Activated CD4-positive, alpha-beta T cell treated with anti-CD3 and anti-CD28 coated beads for 48 hours (primary cell): ENCODE results near the gene MLC1.
A peak's percentile ranks its signal among the peaks of the same experiment; 100 is the strongest.

ENCODE experiments used
- DNase-seq: peaks from one replicate; pipeline ENCODE4 v3.0.0-alpha.2; 2020

MLC1 gene

DNA sequence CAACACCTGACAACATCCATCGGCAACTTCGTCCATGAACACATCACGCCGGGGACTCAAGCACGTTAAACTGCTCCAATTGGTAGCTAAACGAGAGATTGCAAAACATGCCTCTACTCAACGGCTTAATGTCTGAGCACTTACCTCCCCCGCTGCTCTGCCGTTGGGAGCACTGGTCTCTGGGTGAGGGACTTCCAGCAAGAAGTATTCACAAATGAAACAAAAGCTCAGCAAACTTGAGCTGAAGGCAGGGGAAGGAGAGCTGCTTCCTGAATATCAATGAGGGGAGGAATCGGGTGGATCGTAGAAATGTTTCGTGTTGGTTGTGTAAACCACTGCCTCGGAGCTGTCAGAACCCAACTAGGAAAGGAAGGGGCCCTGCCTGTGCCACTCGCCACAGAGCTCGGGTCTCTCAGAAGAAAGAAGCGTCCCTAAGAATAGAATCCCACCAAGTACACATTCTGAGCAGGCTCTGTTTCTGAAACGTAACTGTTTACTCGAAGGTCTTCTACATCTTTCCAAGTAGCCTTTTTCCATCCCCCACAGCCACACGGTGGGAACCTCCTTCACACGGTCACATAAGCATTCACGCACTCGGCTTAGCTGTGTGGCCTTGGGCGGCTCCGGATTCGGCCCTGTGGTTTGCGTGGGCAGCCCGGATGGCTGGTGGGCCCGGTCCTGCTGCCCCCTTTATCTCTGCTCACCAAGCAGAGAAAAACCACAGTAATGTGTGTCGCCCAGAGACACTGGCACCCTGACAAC, at the start of gene MLC1:
Gene MLC1, minus strand, starts transcription at position 216 of the 762 bp plus-strand sequence. CDS start 524 bp downstream, outside the sequence.
- peak; percentile 14 for DNase-seq

DNA sequence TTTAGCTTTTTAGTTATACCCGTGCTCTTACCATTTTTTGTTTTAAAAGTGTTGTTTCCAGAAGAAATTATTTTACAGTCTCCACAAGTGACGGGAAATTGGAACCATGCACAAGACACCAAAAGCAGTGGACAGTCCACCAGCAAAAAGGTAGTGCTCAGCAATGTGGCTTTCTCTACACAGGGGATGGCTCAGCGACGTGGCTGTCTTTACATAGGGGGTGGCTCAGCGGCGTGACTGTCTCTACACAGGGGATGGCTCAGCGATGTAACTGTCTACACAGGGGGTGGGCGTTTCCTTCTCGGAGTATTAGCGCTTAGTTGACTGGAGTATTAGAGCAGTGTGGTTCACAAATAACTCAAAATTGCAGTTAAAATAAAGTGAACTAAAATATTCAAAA, 49.3 kb upstream of the MLC1 start:
- DNase-seq = no peak

DNA sequence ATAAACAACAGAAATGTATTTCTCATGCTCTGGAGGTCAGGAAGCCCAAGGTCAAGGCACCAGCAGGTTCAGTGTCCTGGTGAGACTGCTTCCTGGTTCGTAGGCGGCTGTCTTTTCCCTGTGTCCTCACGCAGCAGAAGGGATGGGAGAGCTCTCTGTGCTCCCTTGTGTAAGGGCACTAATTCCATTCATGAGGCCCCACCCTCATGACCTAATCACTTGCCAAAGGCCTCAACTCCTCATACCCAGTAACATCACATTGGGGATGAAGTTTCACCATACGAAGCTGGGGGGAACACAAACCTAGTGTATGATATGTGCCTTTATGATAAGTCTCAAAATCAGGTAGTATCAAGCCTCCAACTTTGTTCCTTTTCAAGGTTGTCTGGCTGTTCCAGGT, 46.7 kb upstream of the MLC1 start:
- no peak for DNase-seq

DNA sequence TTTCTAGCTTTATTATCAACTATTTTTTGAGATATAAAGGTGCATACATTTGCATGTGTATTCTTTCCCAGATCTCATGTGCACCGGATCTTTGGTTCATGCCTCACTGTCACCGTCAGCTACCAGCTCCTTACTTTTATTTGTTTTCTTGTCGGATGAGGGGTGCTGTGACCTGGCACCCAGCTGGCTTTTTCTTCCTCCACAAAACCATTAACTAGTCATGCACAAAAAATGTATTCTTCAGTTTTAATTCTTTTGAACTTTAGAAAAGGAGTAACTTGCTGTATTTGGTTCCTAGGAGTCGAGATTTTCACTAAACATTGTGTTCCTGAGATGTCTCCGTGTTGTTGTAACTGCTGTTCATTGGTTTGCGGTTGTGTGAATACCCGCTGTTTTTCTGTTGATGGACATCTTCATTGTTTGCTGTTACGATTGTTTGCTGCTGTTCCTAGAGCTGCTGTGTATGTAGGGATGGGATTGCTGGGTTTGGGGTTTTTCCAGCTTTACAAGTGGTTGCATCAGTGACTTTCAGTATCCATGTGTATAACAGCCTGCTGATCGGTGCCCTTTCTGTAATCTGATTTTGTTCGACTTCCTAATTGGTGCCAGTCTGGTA, 44.0 kb upstream of the MLC1 start:
- no peak for DNase-seq

DNA sequence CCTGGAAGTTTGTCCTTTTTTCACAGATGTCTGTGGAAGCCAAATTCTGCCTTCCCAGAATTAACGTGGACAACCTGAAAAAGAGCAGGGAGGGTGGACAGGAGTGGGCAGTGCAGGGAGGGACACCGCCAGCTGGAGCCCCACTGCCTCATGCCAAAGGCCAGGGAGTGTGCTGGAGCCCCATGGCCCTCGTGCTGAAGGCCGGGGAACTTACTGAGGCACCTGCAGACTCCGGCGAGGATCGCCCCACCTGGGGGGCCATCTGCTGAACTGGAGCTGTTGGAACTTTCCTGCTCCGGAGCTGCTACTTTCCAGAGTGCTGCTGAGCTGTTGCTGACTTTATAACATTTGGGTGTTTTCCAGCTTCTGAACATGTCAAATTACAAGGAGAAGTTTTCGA, 39.8 kb upstream of the MLC1 start:
- no peak for DNase-seq

DNA sequence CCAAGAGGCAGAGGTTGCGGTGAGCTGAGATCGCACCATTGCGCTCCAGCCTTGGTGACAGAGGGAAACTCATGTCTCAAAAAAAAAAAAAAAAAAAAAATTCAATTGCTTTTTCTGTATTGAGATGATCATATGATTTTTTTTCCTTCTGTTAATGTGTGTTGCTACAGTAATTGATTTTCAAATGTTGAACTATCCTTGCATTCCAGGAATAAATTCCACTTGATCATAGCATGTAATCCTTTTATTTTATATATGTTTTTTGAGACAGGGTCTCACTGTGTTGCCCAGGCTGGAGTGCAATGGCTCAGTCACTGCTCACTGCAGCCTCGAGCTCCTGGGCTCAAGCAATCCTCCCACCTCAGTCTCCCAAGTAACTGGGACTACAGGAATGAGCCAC, 37.9 kb upstream of the MLC1 start:
- no peak for DNase-seq

DNA sequence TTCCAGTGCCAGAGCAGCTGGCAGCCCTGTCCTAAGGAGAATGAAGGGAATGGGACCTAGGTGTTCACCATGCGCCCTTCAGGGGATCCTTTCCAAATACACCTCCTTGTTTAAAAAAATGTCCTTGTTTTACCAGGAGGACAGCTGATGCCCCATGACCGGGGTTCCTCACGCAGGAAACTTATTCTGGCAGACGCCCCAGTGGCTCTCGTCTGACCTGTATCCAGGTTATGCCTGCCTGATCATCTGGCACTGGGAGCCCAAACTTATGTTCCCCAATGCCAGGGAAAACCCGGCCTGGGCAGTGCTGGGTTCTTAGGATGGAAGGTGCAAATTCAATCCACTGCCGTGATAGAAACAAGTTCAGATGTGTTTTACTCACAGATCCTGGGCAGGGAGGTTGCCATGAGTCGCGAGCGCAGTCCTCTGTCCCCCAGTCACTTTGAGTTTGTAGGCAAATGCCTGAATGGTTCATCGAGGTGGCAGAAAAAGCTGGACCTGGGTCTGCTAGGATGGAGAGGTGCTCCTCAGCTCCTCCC, 36.0 kb upstream of the MLC1 start:
- no peak for DNase-seq

DNA sequence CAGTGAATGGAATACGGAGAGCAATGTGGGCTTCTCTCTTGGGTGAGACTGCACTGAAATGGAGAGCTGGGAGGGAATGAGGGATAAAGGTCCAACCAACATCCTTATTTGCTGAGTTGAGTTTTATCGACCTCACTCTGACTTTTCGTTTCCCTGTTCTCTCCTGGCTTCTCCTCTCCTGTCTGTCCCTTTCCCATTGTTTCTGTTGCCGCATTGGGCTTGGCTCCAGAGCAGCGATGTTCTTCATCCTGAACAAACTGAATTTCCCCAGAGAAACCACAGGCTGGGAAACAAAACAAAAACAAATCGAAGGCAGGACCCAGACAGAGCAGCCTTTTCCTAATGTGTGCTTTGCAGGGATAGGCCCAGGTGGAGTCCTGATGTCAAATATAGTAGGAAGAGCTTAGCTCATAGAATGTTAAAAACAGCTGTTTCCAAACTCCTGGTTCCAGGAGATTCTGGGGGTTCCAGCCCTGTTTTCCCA, 34.6 kb upstream of the MLC1 start:
- no peak for DNase-seq

DNA sequence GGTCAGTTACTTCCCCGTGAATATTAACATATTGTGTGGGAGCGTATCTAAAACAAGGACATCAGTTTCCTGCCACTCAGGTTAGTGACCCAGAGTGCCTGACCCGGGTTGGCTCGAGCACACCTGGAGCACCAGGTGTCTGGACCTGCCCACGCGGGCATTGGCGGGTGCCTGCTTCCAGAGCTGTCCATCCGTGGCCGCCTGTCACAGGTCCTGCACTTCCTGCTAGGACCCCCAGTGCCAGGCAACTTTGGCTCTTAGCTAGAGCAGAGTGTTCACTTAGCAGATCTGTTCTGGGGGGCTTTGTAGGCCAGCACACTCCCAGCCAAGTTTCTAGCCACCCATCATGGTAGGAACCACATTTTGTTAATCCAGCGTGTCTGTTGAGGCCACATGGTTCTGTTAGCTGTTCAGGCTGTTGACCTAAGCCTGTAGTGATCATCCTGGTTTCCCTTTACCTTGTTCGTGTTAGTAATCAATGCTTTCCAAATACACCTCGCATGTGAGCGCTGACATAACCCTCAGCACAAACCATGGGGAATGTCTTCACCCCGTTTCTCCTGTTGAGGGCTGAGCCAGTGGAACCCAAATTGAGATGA, 34.0 kb upstream of the MLC1 start:
- DNase-seq = no peak

DNA sequence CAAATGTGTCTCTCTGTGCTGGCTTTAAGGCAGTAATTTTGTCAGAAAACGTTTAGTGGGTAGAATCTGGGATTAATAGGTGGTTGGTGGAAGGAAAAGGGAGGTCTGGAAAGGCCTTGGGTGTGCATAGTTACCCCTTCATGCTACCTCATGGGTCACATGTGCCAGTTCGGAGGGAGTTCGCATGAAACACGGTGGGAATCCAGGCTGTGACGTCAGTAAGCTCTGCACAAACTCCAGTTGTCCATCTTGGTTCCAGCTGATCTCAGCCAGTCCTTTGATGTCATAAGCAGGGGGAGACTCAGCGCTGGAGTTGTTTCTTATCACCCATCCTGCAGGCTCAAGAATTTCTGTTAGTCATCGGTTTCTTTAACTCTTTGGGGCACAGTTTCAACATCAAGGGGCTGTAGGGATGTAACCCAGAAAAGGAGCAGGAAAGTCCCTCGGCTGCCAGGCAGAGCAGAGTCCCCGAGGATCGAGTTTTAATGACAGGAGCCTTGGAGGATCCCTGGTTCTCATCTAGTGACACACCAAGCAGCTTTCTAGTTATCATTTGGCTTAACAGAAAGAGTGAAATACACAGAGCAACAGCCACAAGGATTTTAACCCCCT, 33.4 kb upstream of the MLC1 start:
- DNase-seq = no peak

DNA sequence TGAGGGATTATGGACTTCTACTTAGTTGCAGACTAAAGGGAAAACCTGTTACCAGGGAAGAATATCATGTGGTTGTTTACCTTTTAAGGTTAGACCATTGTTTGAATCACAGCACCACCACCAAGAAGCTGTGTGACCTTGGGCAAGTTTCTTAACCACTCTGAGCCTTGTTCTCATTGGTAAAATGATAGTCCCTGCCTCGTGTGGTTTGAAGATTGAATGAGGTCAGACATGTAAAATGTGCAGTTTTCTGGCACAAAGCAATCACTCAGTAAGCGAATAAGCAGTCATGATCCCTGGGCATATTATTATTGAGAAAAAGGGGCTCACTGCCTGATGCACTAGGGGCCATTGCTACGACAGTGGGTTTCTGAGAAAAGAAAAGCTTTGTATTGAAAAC, 32.9 kb upstream of the MLC1 start:
- no peak for DNase-seq

DNA sequence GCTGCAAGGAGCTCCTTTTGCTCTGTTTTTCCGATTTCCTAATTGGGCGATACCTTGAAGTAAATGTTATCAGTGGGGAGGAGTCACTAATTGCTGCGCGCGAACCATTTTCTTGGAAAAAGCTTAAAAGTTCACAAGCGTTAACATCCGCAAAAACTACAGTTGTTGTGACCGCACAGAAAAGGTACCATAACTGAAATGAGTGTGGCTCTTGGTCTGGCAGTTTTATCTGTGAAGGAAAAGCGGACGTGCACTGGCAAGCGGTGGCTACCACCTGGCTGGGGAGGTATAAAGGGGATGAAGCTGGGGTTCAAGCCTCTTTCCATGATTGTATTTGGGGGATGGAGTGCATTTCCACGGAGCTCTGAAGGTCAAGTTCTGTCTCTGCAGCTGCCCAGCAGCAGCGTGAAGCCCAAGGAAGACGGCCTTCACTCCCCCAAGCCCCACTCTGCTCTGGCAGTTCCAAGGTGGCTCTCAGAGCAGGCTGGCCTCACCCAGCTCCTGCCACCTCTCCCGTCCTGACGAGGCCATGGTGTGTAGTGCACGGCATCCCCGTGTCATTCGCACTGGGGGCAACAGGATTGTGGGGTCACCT, 32.0 kb upstream of the MLC1 start:
- DNase-seq = no peak

DNA sequence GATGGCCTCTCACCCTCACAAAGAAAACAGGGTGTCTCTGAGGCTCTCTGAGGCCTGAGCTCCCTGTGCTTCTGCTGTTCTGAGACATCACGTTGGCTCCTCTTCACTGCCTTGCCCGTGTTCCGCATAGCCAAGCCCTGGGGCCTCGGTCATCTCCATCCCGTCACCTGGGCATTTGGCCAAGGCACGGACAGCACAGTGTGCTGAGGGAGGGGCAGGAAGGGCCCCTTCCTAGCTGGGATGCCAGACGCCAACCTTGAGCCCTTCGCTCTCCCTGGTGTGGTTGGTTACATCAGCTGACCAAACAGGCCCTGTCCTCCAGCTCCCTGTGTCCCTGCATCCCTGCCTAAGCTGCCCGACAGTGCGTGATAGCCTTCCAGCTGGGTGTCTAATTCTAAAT, 30.5 kb upstream of the MLC1 start:
- DNase-seq = no peak

DNA sequence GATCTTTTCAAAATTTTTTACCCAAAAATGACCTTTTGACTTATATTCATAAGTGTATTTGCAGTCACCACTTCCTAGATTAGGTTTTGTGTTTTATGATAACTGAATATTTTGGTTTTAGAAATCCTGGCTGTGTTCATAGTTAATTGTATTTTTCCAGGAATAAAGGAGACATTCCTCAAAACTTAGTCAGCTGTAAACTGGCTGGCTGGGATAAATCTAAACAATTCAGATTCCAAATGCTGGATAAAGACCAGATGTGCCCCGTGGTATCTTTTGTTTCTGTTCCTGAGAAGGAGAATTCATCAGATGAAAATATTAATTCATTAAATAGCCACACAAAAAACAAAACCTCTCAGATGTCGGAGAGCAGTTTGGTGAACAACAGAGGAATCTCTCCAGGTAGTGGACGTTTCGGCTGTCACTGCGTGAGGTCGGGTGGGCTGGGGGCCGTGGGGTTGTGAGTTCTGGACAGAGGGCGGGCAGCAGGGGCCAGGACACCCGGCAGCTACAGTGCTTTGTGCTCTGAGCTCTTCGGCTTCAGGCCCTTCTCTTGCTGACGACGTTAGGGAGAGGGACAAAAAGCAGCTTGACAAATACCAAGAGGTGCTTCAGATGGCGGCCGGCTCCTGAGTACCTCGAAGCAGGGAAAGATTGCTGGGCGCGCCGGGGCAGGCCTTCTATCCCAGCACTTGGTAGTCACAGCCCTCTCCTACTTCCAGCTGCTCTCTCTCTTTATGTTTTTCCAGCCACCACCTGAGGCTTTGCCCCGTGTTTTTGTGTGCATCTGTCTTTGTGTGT, 29.2 kb upstream of the MLC1 start:
- no peak for DNase-seq

DNA sequence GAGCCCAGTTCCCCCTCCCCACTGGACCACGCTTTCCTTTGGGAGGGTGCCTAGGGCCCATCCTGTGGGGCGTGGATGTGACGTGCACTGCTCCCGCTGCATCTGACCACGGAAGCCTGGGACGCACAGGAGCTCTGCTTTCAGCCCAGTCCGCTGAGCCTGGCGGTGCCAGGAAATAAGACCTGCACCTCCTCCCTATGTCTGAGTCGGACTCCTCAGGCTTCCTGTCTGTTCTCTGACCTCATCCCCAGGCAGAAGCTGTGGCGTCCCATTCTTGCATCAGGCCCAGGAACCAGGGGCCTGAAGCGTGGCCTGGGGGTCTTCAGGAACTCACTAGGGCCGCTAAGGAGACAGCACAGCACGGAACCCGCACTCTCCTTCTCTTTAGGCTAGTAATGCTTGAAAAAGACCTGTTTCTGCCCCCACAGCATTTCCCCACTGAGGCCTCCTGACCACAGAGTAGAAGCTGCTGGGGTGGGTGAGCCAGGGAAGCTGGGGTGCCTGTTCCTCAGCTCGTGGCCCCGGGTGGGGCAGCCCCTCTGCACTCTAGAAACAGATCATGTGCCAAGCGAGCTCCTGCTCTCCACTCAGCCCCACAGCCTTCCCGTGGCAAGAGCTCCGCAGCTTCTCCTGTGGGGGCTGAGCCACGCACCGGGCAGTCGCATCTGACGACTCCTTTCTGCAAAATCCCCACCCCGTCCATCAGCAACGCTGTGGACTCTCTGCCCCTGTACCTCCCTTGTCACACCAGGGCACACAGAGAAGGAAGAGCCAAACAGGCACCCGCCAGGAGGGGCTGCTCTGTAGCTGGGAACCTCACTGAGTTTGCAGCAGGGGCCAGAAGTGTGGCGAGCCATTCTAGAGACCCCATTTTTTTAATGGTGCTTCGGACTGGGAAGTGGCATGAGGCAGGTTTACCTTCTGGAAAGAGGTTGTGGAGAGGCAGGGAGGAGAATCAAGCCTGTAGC, 27.2 kb upstream of the MLC1 start:
- peak; percentile 51 for DNase-seq

DNA sequence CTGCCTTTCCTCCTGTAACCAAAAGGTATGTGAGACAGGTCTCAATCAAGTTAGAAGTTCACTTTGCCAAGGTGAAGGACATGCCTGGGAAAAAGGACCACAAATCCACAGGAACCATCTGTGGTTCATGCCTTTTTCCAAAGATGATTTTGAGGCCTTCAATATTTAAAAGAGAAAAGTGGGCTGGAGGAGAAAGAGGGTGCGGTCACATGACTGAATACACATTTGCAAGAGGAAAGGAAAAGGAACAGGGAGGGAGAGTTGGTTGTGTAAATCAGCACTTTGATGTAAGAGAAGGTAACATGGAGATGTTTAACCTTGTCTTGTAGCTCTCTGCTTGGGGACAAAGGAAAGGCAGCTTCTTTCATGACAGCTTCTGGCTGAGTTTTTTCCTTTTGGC, 25.8 kb upstream of the MLC1 start:
- DNase-seq = no peak

DNA sequence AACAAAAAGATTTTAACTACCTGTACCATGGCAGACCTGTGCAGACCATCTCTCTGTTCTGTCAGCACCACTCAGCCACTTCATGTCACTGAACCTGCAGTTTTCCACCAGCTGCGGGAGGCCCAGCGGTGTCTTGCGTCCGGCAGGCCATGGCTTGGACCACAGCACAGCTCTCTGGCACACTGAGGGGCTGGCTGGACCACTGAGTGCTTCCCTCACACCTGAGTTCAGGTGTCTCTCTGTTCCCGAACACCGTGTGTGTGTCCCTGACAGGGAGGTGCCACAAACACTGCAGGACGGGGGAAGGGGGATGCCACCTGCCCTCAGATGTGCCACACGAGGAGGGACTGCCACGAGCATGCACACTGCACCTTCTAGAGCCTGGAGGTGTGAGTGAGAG, 22.3 kb upstream of the MLC1 start:
- DNase-seq = no peak

DNA sequence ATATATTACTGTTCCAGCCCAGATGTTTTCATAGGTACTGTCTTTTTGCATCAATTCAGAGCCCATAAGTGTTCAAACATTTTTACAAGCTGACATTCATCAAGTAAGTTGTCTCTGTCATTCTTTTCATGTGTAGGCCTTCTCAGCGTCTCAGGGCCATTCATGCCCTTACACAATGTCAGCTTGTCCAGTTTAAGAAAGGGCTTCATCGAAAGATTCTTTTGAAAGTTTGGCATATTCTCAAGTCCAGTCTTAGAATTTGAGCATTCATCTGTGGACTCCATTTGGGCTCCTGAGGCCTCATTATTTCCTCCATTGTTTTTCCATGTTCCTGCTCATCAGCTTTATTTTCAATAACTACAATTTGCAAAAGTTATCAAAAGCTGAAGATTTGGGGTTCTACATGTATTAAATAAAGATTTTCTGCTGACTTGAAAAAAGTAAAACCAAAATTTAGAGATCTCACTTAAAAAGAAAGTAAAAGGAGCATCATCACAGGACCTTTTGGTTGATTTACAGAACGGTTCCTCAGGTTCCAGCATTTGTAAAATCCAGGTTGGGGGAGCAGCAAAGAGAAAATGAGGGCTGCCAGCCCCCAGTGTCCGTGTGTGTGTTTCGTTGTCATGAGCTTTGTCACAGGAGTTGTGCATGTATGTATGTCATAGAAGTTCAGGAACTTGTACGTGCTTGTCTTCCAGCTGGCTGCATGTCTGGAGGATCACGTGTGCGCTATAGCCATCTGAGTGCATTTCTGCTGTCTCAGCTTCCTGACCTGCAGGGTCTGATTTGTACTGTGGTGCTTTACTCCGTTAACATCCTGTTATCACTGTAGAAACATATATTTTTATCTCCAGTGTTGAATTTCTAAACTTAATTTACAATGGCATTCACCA, 20.2 kb upstream of the MLC1 start:
- DNase-seq = peak; percentile 15

DNA sequence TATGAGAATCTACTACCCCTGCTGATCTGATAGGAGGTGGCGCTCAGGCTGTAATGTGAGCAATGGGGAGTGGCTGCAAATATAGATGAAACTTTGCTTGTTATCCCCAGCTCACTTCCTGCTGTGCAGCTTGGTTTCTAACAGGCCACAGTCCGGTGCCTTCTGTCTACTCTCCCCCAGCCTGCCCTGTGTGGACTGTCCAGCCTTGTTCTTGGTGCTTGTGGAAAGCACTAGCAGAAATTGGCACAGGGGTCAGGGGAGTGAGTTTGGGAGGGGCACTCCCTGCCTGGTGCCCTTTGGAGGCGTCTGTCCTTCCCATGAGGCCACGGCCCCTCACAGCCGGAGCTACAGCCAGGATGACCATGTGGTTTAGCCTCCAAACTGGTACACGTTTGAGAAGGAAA, 18.9 kb upstream of the MLC1 start:
- DNase-seq = no peak

DNA sequence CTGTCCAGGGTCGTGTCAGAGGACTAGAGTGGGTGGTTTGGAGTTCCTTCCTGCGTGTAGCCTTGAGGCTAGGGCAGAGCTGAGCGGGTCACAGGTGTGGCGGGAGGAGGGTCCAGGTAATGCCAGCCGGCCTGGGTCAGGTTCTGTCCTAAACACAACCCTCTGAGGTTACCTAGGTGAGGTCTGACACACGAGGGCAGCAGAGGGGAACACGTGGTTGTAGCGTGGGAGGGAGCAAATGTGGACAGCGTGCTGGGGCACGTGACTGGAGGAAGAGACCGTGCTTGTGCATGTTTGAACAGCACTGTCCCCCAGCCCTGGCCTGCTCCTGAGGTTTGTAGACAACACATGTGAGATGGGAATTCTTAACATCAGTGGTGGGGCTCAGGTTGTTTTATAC, 17.7 kb upstream of the MLC1 start:
- no peak for DNase-seq
